ENCODE results near the gene REPS2.

REPS2 gene

DNA sequence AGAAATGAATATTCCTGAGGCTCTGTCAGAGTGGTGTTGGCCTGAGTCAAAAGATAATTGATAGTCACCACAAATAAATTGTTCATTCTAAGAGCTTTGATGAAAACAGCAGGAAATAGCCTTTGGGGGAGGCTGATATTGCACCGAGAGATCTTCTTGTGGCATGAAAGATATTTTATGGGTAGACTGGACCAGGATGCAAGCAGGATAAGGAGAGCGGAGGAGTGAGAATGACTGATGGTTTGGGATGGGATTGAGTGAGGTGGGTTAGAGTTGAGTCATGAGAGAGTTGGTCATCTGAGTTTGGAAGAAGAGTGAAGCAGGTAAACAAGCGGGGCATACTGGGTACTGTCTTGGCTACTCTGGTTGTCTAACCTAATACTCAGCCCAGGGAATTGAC is 88.7 kb downstream of the REPS2 start:
- no peak for DNase-seq (ENCODE audit: low spot score)

GRCh38 chrX:17036171-17036961 is 89.9 kb downstream of the REPS2 start:
- DNase-seq (ENCODE audit: low spot score): no peak

DNA sequence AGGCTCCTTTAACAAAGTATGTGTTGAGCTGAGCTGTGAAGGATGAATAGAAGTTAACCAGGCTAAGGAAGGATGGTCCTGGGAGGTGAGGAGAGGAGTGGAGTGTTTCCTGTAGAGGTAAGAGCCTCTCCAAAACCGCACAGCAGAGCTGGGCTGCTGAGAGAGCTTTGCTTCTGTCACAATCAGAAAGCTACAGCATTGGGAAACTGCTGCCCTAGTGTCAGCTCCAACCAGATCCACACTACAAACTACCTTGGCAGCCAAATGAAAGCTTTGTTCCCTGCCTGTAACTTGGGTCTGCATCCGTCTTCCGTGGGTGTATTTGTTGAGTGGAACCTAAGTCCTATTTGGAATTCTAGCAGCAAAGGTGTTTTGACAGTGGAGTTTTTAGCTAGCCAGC is 91.8 kb downstream of the REPS2 start:
- no peak for DNase-seq (ENCODE audit: low spot score)

DNA sequence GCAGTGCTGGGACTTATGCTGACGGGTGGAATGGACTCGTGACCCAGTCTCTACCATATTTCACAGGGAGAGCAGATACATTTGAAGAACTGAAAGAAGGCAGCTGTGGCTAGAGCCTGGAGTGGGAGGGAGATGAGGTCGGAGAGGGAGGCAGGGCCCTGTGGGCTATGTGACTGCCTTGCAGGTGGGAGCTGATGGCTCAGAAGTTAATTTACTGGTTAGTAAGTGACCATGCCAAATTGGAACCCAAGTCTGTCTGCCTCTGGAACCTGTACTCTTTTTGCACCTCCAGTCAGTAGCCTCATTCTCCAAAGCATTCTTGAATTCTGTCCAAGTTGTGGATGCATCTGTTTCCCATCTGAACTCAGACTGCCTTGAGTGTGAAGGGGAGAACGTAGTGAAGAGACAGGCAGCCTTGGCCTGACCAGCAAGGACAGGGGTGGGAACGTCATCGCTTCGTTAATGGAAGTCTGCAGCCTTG is 92.3 kb downstream of the REPS2 start:
- DNase-seq (ENCODE audit: low spot score): peak; percentile 40

DNA sequence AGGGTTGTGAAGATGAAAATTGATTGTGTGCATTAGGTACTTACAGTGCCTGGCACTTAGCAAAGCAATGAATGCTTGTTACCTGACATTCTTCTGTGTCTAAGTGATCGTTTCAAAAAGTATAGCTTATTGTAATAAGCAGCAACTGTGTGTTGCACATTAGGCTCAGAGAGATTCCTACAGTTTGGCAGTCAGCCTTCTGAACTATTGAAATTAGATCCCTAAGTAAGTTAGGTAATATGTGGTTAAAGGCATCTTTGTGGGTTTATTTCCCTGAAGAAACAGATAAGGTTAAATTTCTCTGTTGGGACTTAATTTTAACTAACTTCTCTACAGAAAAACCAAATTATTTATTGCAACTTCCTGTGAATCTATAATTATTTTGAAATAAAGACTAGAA is 93.4 kb downstream of the REPS2 start:
- DNase-seq (ENCODE audit: low spot score): no peak

- no peak for DNase-seq (ENCODE audit: low spot score)
Observed at GRCh38 chrX:17040711-17041110, 94.3 kb downstream of the REPS2 start.

GRCh38 chrX:17042037-17042436 is 95.6 kb downstream of the REPS2 start:
- DNase-seq (ENCODE audit: low spot score): no peak

GRCh38 chrX:17046478-17047097 is 100.1 kb downstream of the REPS2 start:
- DNase-seq (ENCODE audit: low spot score): peak; percentile 79

DNA sequence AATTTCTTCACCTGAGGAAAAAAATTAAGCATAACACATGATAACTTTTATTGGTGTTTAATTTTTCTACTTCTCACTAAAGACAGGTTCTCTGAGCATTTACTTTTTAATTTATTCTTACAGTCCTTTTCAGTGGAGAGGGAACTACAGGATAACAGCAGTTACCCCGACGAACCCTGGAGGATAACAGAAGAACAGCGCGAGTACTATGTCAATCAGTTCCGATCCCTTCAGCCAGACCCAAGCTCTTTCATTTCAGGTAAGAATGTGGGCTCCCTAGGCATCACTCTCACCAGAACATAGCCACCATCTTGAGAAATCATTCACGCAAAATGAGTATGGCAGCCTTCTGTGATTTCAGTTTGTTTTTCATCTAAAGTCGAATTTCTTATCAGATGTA is 100.8 kb downstream of the REPS2 start:
- DNase-seq (ENCODE audit: low spot score): no peak

- DNase-seq (ENCODE audit: low spot score): no peak
Observed at GRCh38 chrX:17052210-17052609, 105.8 kb downstream of the REPS2 start.

DNA sequence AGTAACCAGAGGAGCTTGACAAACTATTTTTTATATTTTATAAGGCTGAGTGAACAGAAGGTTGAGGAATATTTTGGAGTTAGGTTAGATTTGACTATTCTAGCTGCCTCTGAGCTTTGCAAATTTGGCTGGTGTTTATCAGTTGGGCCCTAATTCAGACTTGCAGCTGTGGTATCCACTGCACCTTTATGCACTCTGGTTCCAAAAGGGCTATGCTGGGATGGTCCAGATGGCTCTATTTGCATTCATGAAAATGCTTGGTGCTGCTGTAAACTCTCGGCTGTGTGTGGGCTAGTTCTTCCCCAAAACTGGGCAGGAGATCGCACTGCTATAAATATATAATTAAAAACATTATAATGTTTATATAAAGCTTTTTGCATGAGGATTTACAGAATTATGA is 106.3 kb downstream of the REPS2 start:
- no peak for DNase-seq (ENCODE audit: low spot score)

DNA sequence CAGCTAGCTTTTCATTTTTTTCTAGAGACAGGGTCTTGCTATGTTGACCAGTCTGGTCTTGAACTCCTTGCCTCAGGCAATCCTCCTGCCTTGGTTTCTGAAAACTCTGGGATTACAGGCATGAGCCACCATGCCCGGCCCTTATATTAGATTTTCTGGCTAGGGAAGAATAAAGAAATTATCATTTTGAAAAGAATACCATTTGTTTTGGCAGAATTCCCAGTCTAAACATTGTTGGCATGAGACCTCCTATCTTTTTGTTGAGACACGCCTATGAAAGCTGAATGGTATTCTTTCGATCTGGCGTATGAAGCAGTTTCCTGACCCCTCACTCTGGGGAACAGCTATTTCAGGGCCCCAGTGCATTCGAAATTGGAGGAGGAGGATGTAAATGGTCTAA is 107.0 kb downstream of the REPS2 start:
- no peak for DNase-seq (ENCODE audit: low spot score)

- no peak for DNase-seq (ENCODE audit: low spot score)
Observed at GRCh38 chrX:17056868-17057608, 110.6 kb downstream of the REPS2 start.

DNA sequence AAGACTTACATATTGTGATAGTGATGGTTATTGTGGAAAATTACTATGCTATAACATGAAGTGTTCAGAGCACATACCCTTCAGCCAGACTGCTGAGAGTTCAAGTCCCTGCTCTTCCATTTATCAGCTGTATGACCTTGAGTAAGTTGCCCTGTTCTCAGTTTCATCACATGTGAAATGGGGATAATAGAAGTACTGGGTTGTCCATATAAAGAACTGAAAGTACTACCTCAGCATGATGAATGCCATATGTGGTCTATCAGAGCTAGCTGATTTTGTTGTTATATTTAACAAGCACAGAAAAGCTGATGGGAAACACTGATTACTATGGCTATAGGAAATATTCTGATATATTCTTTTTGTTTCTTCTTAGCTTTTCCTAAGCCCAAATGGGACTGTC is 115.6 kb downstream of the REPS2 start:
- DNase-seq (ENCODE audit: low spot score): no peak

- no peak for DNase-seq (ENCODE audit: low spot score)
Observed at GRCh38 chrX:17065100-17065499, 118.6 kb downstream of the REPS2 start.

- peak; percentile 20 for DNase-seq (ENCODE audit: low spot score)
Observed at GRCh38 chrX:17067534-17067933, 121.1 kb downstream of the REPS2 start.

- no peak for DNase-seq (ENCODE audit: low spot score)
Observed at GRCh38 chrX:17072301-17072700, 125.8 kb downstream of the REPS2 start.

DNA sequence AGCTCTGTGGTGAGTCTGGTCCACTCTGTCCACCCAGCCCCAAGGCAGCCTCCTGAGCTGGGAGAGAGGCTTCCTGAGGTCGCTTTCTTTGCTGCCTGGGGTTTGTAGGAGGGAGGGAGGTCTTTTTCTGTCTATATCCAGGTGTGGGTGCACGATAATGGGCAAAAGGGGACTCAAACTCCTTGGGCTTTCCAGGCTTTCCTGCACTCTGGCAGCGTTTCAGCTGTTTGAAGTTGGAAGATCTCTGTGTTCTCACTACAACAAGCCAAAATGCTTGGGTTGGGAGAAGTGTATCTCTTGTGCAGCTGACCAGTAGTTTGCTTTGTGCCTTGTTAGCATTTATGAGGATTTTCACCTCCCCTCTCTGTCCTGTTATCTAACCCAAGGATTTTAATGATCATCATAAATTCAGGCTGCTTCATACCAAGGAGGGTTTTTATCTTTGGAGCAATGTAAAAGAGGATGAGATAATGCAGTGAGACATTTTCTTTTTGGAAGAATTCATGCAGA is 126.3 kb downstream of the REPS2 start:
- DNase-seq (ENCODE audit: low spot score): no peak

DNA sequence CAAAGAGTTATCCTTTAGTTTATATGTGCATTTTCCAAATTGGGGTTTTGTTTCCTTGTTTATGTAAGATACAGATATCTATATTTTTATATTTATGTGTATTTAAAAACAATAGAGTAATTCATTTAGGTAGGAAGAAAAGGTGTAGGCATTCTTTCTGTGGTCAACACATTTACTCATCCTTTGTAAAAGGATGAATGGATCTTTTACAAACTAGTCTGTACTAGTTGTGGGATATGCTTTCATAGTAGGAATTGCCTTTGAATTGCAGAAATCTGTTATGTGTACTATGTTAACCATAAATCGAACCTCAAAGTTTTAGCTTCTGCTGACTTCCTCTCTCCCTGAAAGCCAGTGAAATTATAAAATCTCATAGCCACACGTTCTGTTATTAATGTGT is 128.5 kb downstream of the REPS2 start:
- no peak for DNase-seq (ENCODE audit: low spot score)

DNA sequence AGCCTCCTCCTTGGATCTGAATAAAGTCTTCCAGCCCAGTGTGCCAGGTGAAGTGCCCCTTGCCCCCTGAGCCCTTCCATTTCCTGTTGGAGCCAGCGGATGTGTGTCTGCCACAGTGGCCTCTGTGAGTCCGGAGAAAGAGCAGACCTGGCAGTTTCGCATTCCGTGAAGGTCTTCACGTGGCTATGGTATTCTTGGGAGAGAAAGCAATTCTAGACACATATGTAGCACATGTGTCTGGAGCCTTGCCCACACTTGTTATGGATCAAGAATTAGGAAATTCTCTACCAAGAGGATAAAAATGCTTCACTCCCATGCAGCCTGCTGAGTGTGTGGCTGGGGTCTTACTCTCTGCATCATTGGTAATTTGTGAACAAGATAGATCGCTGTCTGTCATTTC is 130.9 kb downstream of the REPS2 start:
- no peak for DNase-seq (ENCODE audit: low spot score)

DNA sequence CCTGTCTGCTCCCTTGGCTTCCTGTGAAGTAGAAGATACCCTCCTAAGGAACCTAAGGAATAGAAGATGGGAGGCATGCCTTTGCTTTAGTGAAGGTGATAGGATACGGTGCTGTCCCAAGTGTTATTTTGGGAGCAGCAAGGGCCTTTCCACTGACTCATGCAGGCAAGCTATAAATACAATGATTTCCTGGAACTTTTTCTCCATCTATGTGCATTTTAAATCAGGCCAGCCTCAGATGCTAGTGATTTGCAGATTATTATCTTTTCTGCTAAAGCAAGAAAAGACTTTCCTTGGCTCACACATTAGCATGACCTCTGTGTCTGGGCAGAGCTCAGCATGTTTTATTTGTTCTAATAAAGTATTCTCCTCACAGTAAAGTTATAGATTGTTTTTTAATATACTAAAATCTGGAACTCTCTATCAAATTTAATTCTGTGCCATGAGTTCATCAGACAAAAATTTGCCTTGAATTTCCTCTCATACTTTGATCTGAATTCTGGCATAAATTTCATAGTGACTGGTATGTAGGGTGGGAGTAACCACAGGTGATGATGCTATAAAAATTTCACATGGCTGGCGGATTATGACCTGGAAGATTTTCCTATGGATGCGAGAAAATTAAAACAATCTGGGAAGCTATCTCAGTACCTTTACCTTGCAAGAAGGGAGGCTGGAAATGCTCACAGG is 131.7 kb downstream of the REPS2 start:
- DNase-seq (ENCODE audit: low spot score): no peak

GRCh38 chrX:17081511-17081910 is 135.1 kb downstream of the REPS2 start:
- no peak for DNase-seq (ENCODE audit: low spot score)
